Upper lobe of right lung (tissue), 1 donor: ENCODE results near the gene RADX. TPM values are rescaled to one million over a fixed set of nuclear protein-coding genes. Genes with fewer than 3 reads are reported as not detected.

Experiments used
- ATAC-seq: fragments of 200-7000 bp; cut with Tn5 transposase; one replicate; pipeline ENCODE4 v1.9.1; 2020; ENCODE audit warnings: mild to moderate bottlenecking, moderate library complexity
- DNase-seq: peaks from one replicate; pipeline ENCODE4 v3.0.0-alpha.2; 2020
- H3K27ac ChIP-seq: fragments of 200-600 bp; one replicate; pipeline ENCODE4 v1.8.0; 2022
- H3K27me3 ChIP-seq: fragments of 200-600 bp; one replicate; pipeline ENCODE4 v1.8.0; 2022; ENCODE audit warnings: mild to moderate bottlenecking
- H3K36me3 ChIP-seq: fragments of 200-600 bp; one replicate; pipeline ENCODE4 v1.8.0; 2022
- H3K4me1 ChIP-seq: fragments of 200-600 bp; one replicate; pipeline ENCODE4 v1.8.0; 2022
- H3K4me3 ChIP-seq: fragments of 200-600 bp; one replicate; pipeline ENCODE4 v1.8.0; 2022; ENCODE audit warnings: mild to moderate bottlenecking
- H3K9me3 ChIP-seq: fragments of 200-600 bp; one replicate; pipeline ENCODE4 v1.8.0; 2022
- CTCF ChIP-seq: fragments of 200-600 bp; IDR thresholded peaks from one replicate; pipeline ENCODE4 v1.8.0; 2022; ENCODE audit warnings: antibody characterized with exemption
- intact Hi-C: fragments of 100-400 bp; cut with DNase I; formaldehyde crosslinking; loops from one replicate; pipeline ENCODE4 v1.11.0; 2022
- total RNA-seq: library from RNA; stranded (reverse); fragmentation: NEBNext Ultra II Directional; extraction: Animal tissue kit (Norgen Biotek cat#: 25700); gene quantifications from one replicate; pipeline ENCODE4 v1.2.1, GENCODE V29; 2021
- donor health status: DM: no; HTN: yes; CAD: no; lungs with severe emphysema.

RADX gene
- total RNA-seq, 1 donor from 2014 or later, result 2.4 TPM

DNA sequence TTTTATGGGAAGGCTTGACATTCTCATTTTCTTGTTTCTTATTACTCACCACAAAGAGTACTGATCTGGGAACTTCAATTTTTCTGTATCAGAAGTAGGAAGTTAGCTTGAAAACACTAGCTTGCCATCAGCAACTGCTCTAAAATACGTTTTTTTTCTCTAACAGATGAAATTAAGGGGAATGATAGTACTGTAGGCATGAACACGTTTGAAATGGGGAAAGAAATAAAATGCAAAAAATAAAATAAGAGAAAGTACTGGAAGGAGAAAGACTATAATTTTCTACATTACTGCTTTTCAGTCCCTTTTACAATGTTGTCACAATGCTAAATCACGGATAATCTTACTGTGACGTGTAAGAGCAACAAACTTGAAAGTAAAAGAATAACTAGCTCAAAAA lies 1.5 kb downstream of the RADX start:
- TF ChIP-seq CTCF, result no peak
- Histone ChIP-seq H3K36me3 (no peaks in the 10 kb centered on the region), H3K9me3 (no peaks in the 10 kb centered on the region), H3K27ac (no peak overlapping the region), H3K27me3 (no peaks in the 10 kb centered on the region), H3K4me3 (no peak overlapping the region), H3K4me1 (no peaks in the 10 kb centered on the region)
- intact Hi-C loops, result no loop called here
- ATAC-seq, result no peak
- no peak for DNase-seq

DNA sequence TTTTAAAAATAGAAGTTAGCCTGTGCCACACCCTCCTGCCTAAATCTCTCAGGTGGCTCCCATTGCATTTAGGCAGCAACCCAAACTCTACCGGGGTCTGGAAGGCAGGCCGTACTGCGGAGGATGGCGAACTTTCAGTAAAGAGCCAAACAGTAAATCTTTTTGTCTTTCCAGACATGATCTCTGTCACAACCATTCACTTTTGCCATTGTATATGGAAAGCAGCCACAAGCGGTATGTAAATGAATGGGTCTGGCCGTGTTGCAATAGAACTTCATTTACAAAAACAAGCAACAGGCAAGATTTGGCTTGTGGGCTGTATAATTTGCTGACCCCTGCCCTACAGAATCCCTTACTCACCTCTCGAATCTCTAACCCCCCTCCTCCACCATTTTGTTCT lies 3.3 kb downstream of the RADX start:
- no peaks in the 10 kb centered on the region for H3K27me3 ChIP-seq
- no peak for DNase-seq
- intact Hi-C loops, result no loop called here
- no peak for TF ChIP-seq CTCF
- no peaks in the 10 kb centered on the region for H3K9me3 ChIP-seq
- no peak overlapping the region for H3K27ac ChIP-seq
- H3K4me1 ChIP-seq, result no peaks in the 10 kb centered on the region
- H3K36me3 ChIP-seq, result no peaks in the 10 kb centered on the region
- no peak for ATAC-seq
- no peak overlapping the region for H3K4me3 ChIP-seq

DNA sequence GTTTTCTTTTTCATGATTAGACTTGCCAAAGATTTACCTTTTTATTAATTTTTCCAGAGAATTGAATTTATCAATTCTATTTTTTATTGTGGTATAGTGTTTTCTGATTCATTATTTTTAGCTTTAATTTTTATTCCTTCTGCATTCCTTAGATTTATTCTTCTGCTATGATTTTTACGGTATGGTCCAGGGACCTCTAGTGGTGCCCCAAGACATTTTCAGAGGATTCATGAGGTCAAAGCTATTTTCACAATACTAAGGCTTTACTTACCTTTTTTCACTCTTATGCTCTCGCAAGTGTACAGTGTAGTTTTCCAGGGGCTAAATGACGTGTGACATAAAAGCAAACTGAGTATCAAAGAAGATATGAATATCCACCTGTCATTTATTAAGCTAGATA lies 8.0 kb downstream of the RADX start:
- ATAC-seq (no peak), DNase-seq (no peak)
- TF ChIP-seq CTCF, result no peak
- intact Hi-C loops, result no loop called here
- H3K27ac ChIP-seq, result no peak overlapping the region
- no peaks in the 10 kb centered on the region for H3K36me3 ChIP-seq
- no peak overlapping the region for H3K4me3 ChIP-seq
- no peaks in the 10 kb centered on the region for H3K4me1 ChIP-seq
- H3K9me3 ChIP-seq, result no peaks in the 10 kb centered on the region
- no peaks in the 10 kb centered on the region for H3K27me3 ChIP-seq

DNA sequence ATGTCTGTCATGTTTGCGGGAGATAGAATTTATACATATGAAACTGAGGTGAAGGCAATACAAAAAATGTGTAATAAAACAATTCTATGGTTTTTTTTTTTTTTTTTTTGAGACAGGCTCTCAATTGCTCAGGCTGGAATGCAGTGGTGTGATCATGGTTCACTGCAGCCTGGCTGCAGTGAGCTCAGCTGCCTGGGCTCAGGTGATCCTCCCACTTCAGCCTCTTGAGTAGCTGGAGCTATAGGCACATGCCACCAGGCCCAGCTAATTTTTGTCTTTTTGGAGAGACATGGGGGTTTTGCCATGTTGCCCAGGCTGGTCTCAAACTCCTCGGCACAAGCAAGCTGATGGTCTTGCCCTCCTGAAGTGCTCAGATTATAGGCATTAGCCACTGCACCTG lies 10.1 kb downstream of the RADX start:
- Histone ChIP-seq H3K27me3 (no peaks in the 10 kb centered on the region), H3K4me1 (no peaks in the 10 kb centered on the region), H3K36me3 (no peaks in the 10 kb centered on the region), H3K27ac (no peak overlapping the region), H3K9me3 (no peaks in the 10 kb centered on the region), H3K4me3 (no peak overlapping the region)
- no peak for DNase-seq
- ATAC-seq, result no peak
- no peak for TF ChIP-seq CTCF
- intact Hi-C loops, result no loop called here

GRCh38 chrX:106626789-106627188 lies 15.0 kb downstream of the RADX start:
- Histone ChIP-seq H3K27ac (no peak overlapping the region), H3K4me1 (no peaks in the 10 kb centered on the region), H3K36me3 (no peaks in the 10 kb centered on the region), H3K4me3 (no peak overlapping the region), H3K27me3 (no peaks in the 10 kb centered on the region), H3K9me3 (no peaks in the 10 kb centered on the region)
- ATAC-seq (no peak), DNase-seq (no peak)
- TF ChIP-seq CTCF, result no peak
- intact Hi-C loops, result no loop called here

- no peaks in the 10 kb centered on the region for H3K36me3 ChIP-seq
- no peak for ATAC-seq
- TF ChIP-seq CTCF, result no peak
- intact Hi-C loops, result no loop called here
- H3K27ac ChIP-seq, result no peak overlapping the region
- H3K4me1 ChIP-seq, result no peaks in the 10 kb centered on the region
- H3K9me3 ChIP-seq, result no peaks in the 10 kb centered on the region
- no peak for DNase-seq
- H3K27me3 ChIP-seq, result no peaks in the 10 kb centered on the region
- H3K4me3 ChIP-seq, result no peak overlapping the region
These were observed 19.8 kb downstream of the RADX start for GRCh38 chrX:106631615-106632014.
